ENCODE results near the gene KLHDC7A.
A peak's percentile ranks its signal among the peaks of the same experiment; 100 is the strongest.

KLHDC7A gene

GRCh38 chr1:18511149-18511873, 30.6 kb downstream of the KLHDC7A start:
- no peak for DNase-seq

- DNase-seq: peak; percentile 86
These were observed 31.1 kb downstream of the KLHDC7A start for GRCh38 chr1:18511874-18512150.

- DNase-seq: no peak
These were observed 32.2 kb downstream of the KLHDC7A start for GRCh38 chr1:18512883-18513282.

GRCh38 chr1:18513995-18514394, 33.3 kb downstream of the KLHDC7A start:
- no peak for DNase-seq

- no peak for DNase-seq
These were observed 34.5 kb downstream of the KLHDC7A start for GRCh38 chr1:18515120-18515667.

- DNase-seq: no peak
These were observed 35.7 kb downstream of the KLHDC7A start for GRCh38 chr1:18516473-18516872.

- no peak for DNase-seq
These were observed 45.9 kb downstream of the KLHDC7A start for GRCh38 chr1:18526436-18527275.

- DNase-seq: no peak
These were observed 46.8 kb downstream of the KLHDC7A start for GRCh38 chr1:18527514-18527913.

GRCh38 chr1:18527921-18528320, 47.2 kb downstream of the KLHDC7A start:
- DNase-seq: no peak

- no peak for DNase-seq
These were observed 47.9 kb downstream of the KLHDC7A start for GRCh38 chr1:18528616-18529015.

GRCh38 chr1:18529714-18530113, 49.0 kb downstream of the KLHDC7A start:
- DNase-seq: no peak

- no peak for DNase-seq
These were observed 50.1 kb downstream of the KLHDC7A start for GRCh38 chr1:18530587-18531502.

- no peak for DNase-seq
These were observed 50.7 kb downstream of the KLHDC7A start for GRCh38 chr1:18531503-18531845.

GRCh38 chr1:18532390-18533170, 51.9 kb downstream of the KLHDC7A start:
- DNase-seq: no peak

- DNase-seq: no peak
These were observed 52.5 kb downstream of the KLHDC7A start for GRCh38 chr1:18533259-18533658.

- DNase-seq: no peak
These were observed 54.1 kb downstream of the KLHDC7A start for GRCh38 chr1:18534810-18535205.
